Measurements from ENCODE around the gene AKR7A2. TPM values are rescaled to one million over a fixed set of nuclear protein-coding genes. Genes with fewer than 3 reads are reported as not detected.

AKR7A2 gene
- total RNA-seq, 1 donor from 2014 or later, result 37.4 TPM

DNA sequence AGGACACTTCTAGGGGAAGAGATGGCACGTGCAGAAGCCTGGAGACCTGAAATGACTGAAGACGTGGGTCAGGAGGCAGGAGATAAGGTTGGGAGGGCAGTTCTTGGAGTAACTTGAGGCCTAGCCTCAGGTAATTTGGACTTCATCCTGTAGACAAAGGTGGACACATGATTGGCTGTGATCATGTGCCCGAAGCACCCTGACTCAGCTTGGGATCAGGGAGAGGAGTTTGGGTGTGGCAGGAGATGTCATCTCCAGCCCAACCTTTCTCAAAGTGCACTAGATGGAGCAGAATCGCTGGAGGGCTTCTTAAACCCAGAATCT, 1.7 kb upstream of the AKR7A2 start:
- H3K4me1 ChIP-seq, result peaks cover 46% of the 10 kb centered on the region
- peak overlapping the region; percentile 95 for H3K4me3 ChIP-seq
- peaks cover 7% of the 10 kb centered on the region for H3K36me3 ChIP-seq
- no peak overlapping the region for H3K27ac ChIP-seq
- H3K9me3 ChIP-seq, result no peaks in the 10 kb centered on the region
- TF ChIP-seq, protein P1, sequence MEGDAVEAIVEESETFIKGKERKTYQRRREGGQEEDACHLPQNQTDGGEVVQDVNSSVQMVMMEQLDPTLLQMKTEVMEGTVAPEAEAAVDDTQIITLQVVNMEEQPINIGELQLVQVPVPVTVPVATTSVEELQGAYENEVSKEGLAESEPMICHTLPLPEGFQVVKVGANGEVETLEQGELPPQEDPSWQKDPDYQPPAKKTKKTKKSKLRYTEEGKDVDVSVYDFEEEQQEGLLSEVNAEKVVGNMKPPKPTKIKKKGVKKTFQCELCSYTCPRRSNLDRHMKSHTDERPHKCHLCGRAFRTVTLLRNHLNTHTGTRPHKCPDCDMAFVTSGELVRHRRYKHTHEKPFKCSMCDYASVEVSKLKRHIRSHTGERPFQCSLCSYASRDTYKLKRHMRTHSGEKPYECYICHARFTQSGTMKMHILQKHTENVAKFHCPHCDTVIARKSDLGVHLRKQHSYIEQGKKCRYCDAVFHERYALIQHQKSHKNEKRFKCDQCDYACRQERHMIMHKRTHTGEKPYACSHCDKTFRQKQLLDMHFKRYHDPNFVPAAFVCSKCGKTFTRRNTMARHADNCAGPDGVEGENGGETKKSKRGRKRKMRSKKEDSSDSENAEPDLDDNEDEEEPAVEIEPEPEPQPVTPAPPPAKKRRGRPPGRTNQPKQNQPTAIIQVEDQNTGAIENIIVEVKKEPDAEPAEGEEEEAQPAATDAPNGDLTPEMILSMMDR (IDR thresholded peaks at IDR 0.05), result no peak
- no peak for ATAC-seq
- intact Hi-C loops (cut with DNase I), result no loop called here
- H3K27me3 ChIP-seq (ENCODE audit: low read depth), result no peaks in the 10 kb centered on the region
- no peak for DNase-seq

DNA sequence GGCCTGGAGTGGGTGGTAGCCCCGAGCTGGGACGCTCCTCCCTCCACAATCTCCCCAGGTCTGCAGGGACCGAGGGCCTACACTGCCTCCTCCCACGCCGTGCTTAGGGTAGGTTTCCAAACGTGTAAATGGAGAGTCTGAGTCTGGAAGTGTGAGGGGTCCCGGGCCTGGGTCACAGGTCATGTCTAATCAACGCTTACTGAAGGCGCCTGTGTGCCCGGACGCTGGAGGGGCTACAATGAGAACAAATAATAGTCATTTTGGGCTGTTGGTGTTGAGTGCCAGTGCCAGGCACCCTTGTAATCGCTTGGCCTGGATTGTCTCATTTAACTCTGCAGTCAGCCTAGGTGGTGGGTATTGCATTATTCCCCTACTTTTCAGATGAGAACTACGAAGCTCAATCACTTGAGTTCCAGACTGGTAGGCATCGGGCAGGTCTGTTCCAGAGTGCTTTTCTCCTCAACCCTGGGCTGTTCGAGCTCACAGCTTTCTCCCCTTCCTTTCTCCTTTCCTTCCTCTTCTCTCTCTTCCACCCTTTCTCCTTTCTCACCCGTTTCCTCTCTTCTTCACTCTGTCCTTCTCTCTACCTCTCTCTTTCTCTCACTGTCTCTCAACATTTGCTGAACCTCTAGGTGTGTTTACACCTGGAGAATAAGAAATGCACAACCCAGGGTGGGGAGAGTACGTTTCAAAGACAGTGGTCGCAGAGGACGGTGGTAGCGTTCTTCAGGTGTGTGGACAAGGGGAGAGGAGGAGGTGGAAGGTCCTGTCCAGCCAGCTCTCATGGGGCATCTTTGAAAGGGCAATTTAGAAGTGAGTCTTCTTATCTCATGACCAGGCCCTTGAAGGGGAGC, 1.1 kb upstream of the AKR7A2 start:
- DNase-seq, result no peak

DNA sequence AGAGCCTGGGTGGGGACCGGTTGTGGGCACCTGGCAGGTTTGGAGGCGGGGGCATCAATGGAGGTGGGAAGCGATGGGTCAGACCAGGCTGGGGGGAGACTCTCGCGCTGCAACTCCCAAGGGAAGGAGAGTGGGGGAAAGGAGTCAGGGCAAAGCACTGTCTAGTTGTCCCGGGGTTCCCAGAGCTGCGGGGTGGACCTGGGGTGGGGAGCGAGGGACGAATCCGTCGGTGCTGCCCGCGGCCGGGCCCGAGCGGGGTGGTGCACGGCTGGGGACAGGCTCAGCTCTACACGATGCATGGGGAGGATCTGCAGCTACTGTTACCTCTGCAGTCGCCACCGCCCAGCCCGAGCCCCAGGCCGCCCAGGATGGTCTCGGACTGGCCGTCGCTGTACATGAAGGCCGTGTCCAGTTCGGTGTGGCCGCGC, 427 bp downstream of the AKR7A2 start:
- TF ChIP-seq, protein P1 (IDR thresholded peaks at IDR 0.05), result no peak
- peak overlapping the region; percentile 90 for H3K27ac ChIP-seq
- H3K4me3 ChIP-seq, result peak overlapping the region; percentile 95
- H3K4me1 ChIP-seq, result peaks cover 39% of the 10 kb centered on the region
- no peaks in the 10 kb centered on the region for H3K27me3 ChIP-seq (ENCODE audit: low read depth)
- ATAC-seq (peak; percentile 27 to 41), DNase-seq (no peak)
- intact Hi-C loops (cut with DNase I), result no loop called here
- no peaks in the 10 kb centered on the region for H3K9me3 ChIP-seq
- peaks cover 23% of the 10 kb centered on the region for H3K36me3 ChIP-seq

More for the DNA sequence above, 1.1 kb upstream of the AKR7A2 start:
- Histone ChIP-seq H3K4me1 (peaks cover 46% of the 10 kb centered on the region), H3K9me3 (no peaks in the 10 kb centered on the region), H3K36me3 (peaks cover 8% of the 10 kb centered on the region), H3K27me3 (ENCODE audit: low read depth) (no peaks in the 10 kb centered on the region), H3K27ac (peak overlapping the region; percentile 90), H3K4me3 (peak overlapping the region; percentile 95)
- intact Hi-C loops (cut with DNase I), result no loop called here
- TF ChIP-seq, protein P1 (IDR thresholded peaks at IDR 0.05), result no peak
- ATAC-seq, result peak in 1 of 2 donors; percentile 66

DNA sequence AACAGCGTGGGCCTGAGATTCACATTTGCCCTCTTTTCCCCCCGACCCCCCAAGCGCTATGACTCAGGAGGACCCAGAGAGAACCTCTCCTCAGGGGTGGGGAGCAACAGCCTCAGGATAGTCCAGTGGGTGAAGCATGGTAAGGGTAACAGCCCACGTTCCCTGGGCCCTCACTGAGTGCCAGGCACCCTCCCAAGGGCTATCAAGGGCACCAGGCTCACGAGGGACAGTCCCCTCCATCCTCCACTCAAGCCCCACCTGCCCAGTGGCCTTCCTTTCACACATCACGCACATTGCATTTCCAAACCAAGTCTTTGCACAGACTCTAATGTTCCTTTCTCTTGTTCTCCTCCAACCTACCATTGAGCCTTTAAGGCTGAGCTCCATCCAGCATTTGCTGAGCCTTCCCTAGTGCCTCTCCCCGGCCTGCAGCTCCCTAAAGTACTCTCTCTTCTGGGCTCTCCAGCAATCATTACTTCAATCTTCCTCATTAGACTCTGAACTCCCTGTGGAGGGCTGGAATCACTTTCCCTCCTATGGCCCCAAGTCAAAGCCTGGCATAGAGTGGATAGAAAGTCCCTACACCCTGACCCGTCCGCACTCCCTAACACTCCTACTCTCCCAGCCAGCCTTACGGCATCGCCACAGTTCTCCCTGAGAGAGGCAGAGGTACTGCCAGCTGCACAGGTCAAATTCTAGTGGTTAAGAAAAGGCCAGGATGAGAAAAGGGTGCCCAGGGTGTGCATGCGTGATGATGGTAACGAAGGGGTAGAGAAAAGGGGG, 1.0 kb downstream of the AKR7A2 start:
- Histone ChIP-seq H3K9me3 (no peaks in the 10 kb centered on the region), H3K27ac (no peak overlapping the region), H3K4me3 (peak overlapping the region; percentile 95), H3K36me3 (peaks cover 29% of the 10 kb centered on the region), H3K27me3 (ENCODE audit: low read depth) (no peaks in the 10 kb centered on the region), H3K4me1 (peaks cover 38% of the 10 kb centered on the region)
- DNase-seq, result no peak
- TF ChIP-seq, protein P1 (IDR thresholded peaks at IDR 0.05), result no peak
- ATAC-seq, result peak in 1 of 2 donors; percentile 7
- intact Hi-C loops (cut with DNase I), result no loop called here

DNA sequence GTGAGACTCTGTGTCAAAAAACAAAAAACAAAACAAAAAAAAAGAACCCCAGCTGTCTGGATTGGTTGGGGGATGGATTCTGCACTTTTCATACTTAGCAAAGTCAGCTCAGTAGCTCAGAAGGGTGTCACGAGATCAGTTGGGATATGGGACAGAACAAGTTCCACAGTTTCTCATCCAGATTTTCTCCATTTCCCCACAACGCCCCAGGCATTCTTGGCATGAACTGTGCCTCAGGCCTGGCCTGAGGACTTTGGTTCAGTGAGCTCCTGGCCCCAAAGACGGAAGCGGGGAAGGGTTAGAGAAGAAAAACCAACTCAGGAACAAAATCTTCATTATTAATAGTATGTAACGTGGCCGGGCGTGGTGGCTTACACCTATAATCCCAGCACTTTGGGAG, 1.9 kb downstream of the AKR7A2 start:
- TF ChIP-seq, protein P1 (IDR thresholded peaks at IDR 0.05), result no peak
- Histone ChIP-seq H3K27ac (no peak overlapping the region), H3K36me3 (peaks cover 37% of the 10 kb centered on the region), H3K4me3 (no peak overlapping the region), H3K9me3 (no peaks in the 10 kb centered on the region), H3K4me1 (peaks cover 31% of the 10 kb centered on the region), H3K27me3 (ENCODE audit: low read depth) (no peaks in the 10 kb centered on the region)
- DNase-seq, result no peak
- no peak for ATAC-seq
- intact Hi-C loops (cut with DNase I), result no loop called here
